ENCODE results near the gene PTPRN2.

The PTPRN2 gene

DNA sequence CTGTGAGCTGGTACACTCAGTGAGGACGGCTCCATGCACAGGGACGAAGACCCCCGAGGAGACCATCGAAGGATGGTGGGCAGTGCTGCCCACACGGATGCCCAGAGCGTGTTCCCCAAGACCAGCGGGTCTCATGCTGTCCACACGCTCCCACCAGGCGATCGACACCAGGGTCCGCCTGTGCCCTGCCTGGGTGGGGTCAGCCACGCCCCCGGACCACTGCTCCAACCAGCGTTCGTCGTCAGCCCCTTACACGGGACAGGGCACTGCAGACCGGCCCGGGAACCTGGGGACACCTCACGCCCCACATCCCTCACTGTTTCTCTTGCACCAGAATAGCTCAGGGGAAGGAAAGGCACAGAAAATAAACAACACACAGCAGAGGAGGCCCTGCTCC, 1027.4 kb downstream of the PTPRN2 start:
- DNase-seq (ENCODE audit: low spot score) = no peak

DNA sequence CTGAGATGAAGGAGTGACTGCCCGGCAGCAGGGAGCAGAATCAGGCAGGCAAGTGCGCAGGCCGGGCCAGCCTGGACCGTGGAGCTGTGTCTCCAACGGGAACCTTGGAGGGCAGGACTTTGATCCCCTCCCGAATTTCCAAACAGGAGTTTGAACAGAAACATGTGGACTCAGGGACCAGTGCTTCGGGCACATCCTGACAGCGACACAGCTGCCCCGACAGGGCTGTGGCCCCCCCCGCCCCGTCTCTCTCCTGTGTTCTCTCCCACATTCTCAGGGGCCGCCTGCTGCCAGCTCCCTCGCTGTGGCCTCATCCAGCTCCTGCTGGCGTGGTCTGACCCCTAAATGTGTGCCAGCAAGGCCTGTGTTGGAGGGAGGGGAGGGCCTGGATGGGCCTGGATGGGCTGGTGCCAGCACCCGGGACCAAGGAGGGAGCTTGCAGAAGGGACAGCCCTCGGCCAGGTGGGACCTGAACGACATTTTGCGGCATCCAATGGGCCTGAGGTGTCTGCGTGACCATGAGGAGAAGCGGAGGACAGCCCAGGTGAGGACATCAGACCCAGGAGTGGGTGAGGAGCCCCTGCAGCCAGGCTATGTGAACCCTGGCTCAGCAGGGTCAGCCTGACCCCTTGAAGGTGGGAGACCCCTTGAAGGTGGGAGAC, 1027.9 kb downstream of the PTPRN2 start:
- DNase-seq (ENCODE audit: low spot score) = no peak

DNA sequence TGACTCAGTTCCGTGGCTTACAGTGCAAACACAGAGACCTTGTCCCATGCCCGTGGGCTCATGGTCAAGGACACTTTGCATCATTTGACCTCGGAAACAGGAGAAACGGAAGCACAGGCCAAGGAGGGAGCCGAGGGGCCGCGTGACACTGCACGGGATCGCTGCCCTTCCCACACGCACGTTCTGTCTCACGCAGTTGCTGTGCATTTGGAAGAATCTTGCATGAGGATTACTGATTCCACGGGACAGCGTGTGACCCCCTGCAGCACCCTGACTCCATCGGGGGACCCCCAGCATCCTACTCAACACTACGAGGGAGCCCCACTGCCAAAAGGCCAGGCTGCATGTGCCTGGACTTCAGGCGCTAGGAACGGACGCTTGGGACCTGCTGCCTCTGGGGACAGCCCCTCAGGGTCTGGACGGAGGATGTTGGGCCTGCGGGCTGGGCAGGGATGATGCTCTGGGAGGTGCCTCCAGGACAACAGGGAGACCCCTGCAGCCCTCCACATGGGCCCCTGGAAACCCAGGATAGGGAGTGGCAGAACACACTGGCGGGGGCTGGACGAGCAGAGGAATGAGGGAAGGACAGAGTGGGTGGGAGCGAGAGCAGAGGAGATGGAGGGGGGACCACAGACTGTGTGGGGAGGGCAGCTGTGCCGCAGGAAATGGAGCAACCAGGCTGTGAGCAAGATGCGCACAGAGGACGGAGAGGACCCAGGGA, 1028.6 kb downstream of the PTPRN2 start:
- no peak for DNase-seq (ENCODE audit: low spot score)

DNA sequence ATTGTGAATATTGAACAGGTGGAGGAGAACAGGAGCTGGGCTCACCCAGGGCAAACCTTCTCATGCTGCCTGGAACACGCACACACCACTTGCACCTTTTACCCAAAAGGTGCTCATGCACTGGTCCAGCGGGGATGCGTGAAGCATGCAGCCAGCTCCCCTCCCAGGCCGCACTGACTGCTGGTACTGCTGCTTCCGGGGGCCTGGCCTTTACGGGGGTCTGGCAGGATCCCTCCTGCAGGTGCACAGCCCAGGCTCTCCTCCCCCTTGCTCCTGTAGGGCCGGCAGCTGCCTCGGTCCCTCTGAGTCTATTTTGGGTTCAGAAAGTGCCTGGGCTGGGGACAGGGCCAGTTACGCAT, 1029.1 kb downstream of the PTPRN2 start:
- no peak for DNase-seq (ENCODE audit: low spot score)

DNA sequence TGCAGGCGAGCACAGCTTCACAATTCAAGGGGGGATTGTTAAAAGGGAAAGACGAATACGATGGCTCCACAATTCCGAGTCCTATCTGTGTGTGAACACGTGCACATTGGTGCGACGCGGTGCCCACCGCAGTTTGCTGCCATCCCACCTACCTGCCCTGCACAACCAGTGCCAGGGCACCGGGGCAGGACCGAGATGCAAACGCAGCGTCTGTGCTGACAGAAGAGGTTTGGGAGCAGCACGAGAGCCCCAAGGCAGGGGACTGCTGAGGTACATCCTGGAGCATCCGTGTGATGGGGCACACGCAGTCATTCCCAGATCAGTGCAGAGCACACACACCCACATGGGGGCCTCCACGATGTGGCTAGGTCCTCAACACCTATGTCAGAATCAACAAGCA, 1029.6 kb downstream of the PTPRN2 start:
- no peak for DNase-seq (ENCODE audit: low spot score)

DNA sequence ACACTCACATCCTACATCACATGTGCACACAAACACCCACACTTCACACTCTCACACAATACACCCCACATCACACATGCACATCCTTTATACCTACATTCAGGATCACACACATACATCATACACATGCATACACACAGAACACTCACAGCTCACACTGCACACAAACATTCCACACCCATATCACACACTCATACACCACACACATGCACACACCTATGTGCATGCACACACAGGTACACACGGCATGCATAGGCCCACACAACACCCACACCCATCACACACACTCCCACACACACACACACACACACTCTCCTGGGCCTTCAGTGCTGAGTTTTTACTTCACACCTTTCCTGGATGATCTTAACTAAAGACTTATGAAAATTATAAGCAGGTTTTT, 1030.4 kb downstream of the PTPRN2 start:
- no peak for DNase-seq (ENCODE audit: low spot score)

DNA sequence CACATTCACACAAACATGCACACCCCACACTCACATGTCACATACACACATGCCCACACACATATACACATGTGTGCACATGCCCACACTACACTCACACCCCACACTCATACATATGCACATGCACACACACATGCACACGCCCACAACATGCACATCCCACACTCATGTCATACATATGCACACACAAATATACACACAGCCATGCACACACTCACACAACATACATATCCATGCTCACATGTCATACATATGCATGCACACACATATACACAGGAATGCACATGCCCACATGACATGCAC, 1031.0 kb downstream of the PTPRN2 start:
- no peak for DNase-seq (ENCODE audit: low spot score)

DNA sequence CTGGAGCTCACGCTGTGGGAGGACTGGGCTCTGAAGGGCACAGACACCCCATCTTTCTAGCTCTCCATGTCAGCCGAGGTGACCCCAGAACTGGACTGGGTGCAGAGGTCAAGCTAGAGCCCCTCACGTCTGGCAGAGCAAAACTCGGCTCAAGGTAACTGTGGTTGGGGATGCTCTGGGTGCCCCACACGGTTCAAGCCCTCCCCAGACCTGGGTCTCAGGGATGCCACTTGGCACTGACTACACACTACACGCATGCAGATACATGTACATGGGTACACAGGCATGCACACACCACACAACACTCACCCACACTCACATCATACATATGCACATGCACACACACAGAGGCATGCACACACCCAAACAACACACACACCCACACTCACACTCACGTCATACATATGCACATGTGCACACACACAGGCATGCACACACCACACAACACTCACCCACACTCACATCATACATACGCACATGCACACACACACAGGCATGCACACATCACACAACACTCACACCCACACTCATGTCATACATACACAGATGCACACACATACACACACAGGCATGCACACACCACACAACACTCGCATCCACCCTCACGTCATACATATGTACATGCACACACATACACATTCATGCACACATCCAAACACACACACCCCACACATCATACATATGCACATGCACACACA, 1031.5 kb downstream of the PTPRN2 start:
- no peak for DNase-seq (ENCODE audit: low spot score)

DNA sequence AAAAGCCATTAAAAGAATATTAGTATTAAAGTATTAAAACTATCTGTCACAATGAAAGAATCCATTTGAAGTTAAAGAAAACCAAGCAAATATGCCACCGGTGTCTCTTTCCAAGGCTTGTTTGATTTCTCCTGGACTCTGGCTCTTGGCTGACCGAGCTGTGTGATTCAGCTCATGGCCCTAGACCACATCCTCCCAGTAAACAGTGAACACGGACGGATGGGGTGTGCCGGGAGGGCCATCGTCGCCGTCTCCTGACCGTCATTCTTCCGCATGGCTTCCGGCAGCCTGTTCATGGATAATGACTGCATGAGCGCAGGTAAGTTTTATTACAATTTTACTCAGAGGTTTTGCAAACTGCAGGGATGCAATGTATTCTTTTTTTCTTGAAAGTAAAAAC, 1032.3 kb downstream of the PTPRN2 start:
- peak; percentile 96 for DNase-seq (ENCODE audit: low spot score)

DNA sequence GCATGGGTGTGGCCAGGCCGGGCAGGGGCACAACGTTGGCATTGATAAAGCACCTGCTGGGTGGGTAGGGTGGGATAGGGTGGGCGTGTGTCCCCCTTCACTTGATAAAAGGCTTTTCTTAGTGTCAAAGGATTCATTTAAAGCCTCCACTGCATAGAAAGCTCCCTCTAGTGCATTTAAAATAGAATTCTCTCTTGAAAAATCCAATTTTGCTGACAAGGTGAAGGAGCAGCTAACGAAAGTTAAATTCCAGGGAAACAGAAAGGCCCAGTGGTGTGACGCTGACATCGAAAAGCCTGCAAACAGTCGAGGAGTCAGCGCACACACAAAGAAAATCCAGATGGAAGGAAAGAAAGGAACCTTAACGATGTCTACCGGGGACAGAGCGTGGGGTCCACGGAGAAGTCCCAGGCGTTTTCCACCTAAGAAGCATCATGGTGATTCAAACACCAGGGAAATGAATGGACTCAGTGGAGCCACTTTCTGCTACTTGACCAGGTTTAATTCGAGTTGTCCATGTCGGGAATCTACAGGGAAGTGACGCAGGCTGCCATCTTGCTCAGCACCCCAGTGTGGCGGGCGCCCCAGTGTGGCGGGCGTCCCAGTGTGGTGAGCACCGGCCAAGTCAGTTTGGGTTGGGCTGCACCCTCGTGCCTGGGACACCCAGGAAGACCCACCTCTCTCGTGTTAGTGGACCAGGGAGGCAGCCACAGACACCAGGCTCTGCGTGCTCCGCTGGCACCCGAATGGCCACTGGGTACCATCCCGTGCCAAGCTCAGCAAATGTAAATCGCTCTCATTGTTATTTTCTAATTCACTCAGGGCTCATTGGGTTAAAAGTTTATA, 1033.0 kb downstream of the PTPRN2 start:
- DNase-seq (ENCODE audit: low spot score) = peak; percentile 76

DNA sequence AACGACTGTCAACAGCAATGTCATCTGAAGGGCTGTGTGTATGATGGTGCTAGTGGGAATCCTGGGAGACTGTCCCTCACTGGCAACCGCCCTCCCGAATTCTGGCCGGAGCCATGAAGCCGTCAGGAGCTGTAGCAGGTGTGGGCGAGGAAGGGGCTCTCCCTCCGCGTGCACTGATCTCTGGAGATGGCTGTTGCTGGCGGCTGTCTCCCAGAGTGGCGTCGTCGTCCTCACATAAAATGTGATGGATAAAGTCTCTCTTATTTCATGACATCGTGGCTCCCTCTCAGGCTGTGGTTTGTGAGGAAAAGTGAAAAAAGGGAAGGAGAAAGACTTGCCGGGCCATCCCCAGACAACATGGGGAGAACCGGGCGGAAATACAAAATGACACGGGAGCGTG, 1034.4 kb downstream of the PTPRN2 start:
- DNase-seq (ENCODE audit: low spot score) = no peak

DNA sequence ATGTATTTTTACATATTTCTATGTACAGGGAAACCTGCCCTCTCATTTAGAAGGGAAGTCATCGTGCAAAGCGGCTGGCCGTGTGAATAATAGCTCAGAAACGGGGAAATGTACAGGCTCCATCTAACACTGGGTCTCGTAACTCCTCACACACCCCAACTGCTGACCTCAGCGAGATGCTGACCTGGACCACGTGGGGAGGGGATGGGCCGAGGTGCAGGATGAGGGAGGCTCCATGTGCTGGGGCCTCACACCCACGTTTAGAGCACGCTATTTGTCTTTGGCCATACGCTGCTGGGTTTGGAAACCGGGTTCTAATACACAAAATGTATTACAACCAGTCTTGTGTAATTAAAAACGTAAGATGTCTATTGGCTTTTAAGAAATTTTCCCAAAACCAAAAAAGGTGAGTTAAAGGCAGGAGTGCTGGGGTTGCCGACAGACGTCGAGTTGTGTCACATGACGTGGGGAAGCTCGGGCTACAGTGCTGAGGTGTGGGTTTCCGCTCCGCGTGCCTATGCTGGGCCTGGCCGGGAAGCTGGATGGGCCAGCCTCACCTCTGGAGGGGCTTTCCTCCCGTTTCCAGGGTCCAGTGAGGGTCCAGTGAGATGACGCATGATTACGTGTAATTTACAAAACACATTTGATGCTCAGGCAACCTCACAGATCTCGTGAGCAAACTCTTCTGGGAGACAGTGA, 1035.2 kb downstream of the PTPRN2 start:
- no peak for DNase-seq (ENCODE audit: low spot score)

DNA sequence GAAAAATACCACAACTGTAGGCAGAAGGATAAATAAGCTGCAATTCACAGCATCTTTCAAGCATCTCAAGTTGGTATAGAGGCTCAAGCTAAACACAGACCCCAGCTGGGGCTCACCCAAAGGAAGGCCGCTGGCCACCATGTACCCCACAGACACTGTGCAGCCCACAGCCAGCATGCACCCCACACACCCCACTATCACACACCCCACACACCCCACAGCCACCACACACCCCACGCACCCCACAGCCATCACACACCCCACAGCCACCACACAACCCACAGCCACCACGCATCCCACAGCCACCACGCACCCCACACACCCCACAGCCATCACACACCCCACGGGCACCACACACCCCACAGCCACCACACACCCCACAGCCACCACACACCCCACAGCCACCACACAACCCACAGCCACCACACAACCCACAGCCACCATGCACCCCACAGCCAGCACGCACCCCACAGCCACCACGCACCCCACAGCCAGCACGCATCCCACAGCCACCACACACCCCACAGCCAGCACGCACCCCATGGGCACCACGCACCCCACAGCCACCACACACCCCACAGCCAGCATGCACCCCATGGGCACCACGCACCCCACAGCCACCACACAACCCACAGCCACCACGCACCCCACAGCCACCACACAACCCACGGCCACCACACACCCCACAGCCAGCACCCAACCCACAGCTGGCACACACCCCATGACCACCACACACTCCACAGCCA, 1036.1 kb downstream of the PTPRN2 start:
- no peak for DNase-seq (ENCODE audit: low spot score)

DNA sequence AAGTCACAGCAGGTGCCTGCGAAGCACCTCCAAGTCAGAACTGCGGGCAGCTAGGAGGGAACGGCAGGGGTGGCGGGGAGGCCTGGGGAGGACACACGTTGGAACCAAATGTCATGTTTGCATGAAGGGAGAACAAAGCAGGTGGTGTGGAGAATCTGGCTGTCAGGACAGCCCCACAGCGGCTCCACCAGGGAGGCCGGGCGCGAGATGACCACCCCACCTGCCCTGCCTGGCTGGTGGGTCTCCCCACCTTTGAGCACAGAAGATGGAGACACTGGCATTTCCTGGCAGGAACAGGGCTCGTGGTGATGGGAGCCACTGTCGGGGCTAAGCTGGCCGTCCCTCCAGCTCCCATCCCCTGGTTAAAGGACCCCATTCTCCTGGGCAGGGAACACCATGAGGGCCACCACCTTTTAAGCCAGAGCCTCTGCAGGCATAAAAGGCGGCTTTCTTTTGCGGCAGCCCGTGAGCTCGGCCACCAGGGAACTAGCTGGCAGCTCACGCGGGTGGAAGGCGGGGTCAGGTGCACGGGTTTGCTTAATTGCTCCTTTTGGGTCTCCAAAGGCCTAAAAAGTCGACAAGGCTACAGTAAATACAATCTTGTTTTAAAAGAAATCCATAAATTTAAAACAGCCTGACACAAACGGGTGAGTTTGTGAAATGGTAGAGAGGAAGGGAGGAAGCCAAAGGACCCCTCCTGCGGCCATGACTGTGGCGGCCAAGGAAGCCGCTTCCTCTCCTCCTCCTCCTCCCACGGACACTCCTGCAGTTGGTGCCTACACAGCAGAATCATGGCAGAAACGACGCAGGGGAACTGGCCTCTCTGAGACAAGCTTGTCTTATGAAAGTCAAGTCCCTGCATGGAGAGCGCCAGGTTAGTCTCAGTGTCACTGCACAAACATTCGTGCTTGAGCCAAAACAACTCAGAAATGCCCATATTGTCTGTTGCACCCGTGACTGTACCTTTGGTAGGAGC, 1037.0 kb downstream of the PTPRN2 start:
- DNase-seq (ENCODE audit: low spot score) = no peak

DNA sequence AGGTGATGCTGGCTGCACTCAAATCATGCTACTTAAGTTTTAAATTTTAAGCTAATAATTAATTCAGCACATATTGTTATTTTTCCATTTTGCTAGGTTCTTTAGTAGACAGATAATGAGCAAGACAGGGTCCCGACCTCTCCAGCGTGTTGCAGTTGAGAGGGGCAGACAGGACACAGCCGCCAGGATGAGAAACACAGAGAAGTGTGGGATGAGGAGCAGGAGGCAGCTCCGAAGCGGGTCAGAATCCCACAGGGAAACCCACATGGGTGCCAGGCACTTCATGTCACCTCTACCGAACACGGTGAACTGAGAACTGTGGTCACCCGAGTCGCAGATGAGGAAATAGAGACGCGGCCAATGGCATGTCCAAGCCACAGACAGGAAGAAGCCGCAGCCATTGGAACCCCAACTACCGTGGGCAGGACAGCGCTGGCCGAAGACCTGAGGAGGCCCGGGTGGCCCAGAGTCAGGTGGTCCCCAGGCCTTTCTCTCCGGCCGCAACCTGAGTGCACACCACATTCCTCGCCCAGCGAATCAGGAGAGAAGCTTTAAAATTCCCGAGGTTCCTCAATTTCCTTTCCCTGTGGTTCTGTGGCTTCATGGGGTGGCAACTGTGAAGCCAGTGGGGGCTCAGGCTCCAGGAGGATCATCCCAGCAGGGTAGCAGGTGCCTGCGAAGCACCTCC, 1037.9 kb downstream of the PTPRN2 start:
- DNase-seq (ENCODE audit: low spot score) = no peak

DNA sequence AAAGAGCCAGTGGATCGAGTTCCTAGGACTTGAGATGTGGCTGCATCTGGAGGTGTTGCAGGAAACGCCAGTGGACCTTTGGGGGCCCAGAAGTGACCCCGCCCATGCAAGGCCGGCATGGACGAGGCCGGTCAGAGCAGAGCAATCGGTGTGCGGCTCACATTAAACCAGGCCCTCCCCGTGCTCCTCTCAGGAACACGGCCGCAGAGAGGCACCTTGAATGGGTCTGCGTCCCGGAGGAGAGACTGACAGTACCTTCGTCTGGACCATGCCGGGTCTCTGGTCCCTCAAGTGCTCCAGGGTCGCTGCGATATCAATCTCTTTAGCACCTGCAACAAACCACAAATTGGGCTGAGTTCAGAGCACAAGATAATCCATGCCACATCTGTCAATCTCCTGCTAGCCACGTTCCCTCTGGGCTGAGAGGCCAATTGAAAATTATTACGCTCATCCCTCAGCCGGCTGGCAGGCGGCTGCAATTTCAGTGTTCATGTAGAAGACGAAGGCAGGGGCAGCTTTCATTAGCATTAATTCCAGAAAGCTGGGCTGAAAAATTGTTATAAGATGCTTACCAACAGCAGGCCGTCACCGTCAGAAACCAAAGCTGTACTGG, 1038.8 kb downstream of the PTPRN2 start:
- no peak for DNase-seq (ENCODE audit: low spot score)

DNA sequence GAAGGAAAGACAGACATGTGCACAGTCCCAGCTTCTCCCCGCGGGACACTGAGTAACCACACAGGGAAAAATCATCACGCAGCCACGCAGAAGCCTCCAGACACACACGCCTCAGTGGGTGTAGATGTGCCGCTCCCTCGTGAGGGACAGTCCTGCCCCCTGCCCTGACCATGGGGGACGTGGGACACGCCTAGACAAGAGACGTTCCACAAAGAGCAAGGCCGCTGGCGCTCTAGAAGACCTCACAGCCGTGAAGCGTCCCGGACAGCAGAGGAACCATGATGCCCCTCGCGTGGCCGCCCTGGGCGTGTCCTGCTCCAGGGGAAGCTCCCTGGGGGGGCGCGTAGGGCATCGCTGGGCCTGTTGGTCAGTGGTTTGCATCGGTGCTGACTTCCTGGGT, 1040.0 kb downstream of the PTPRN2 start:
- no peak for DNase-seq (ENCODE audit: low spot score)

DNA sequence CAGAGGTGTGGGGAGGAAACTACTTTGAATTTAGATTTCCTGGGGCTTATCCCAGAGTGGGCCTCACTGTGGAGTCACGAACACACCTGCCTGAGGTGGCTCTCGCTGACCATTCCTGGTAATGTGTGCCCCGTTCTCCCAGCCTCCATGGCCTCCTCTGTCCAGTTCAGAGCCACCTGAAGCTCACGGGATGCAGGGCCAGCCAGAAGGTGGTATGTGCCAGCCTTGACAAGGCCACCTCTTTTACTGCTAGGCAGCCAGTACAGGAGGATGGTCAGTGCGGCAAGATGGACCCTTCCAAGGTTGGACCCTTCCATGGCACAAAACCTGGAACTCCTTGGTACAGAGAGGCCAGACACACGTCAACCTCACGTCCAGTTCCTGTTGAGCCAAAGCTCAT, 1040.5 kb downstream of the PTPRN2 start:
- DNase-seq (ENCODE audit: low spot score) = no peak

DNA sequence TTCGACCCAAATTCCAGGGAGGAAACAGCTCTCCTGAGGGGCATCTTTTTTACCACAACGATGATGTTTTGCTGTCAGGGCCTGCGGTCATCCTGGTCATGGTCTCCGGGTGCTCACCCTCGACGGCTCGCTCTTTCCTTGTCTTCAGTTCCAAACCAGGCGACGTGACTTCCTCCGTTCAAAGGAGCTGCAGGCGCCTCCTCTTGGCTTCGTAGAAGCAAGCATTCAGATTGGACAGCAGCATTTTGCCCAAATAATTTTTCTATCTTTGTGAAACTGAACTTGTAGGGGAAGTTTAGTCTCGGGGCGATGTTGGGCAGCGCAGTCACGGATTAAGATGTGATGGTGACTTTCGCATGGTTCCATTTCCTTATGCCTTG, 1042.0 kb downstream of the PTPRN2 start:
- no peak for DNase-seq (ENCODE audit: low spot score)

Measured in SW480 (cell line).